HUES48 (cell line): ENCODE results near the gene LRP1B.

Experiments used
- H3K27ac ChIP-seq: one replicate; pipeline ENCODE4 v1.7.0; 2013; ENCODE audit warnings: low read depth, low read length, inconsistent platforms
- H3K27me3 ChIP-seq: 2 replicates; pipeline ENCODE4 v1.6.1; 2013; ENCODE audit warnings: mild to moderate bottlenecking, low read length; ENCODE audit not compliant: control insufficient read depth, insufficient read depth
- H3K36me3 ChIP-seq: 2 replicates; pipeline ENCODE4 v1.6.1; 2013; ENCODE audit warnings: low read length; ENCODE audit not compliant: control insufficient read depth, insufficient read depth
- H3K4me1 ChIP-seq: 2 replicates; pipeline ENCODE4 v1.6.1; 2013; ENCODE audit warnings: mild to moderate bottlenecking, low read length; ENCODE audit not compliant: control insufficient read depth, insufficient read depth
- H3K4me3 ChIP-seq: 2 replicates; pipeline ENCODE4 v1.5.1; 2013; ENCODE audit warnings: mild to moderate bottlenecking, low read depth, low read length
- H3K9ac ChIP-seq: 2 replicates; pipeline ENCODE4 v1.6.1; 2013; ENCODE audit warnings: mild to moderate bottlenecking, low read depth, low read length, moderate library complexity
- H3K9me3 ChIP-seq: 2 replicates; pipeline ENCODE4 v1.6.1; 2013; ENCODE audit warnings: low read length; ENCODE audit not compliant: control insufficient read depth, insufficient read depth

The LRP1B gene

DNA sequence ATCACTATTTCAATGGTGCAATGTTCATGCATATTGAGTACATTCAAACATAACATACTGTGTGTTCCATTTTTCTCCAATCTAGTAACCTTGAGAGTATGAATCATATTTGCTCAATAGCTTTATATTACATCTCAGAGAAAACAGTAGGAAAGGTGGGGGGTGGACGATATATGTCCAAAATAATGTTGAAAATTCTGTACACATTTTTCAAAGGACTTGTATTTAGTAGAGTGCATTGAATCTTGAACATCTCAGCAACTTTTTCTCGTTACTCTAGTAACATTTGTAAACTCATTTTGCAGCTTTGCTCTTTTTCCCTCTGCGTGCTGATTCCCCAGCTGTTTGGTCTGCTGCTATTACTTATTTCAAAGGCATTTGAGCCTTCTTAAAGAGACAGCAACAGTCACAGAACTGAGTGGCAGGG is 1487.0 kb downstream of the LRP1B start:
- Histone ChIP-seq H3K9ac (no peak overlapping the region), H3K27ac (no peak overlapping the region), H3K36me3 (no peaks in the 10 kb centered on the region), H3K9me3 (no peaks in the 10 kb centered on the region), H3K4me1 (no peaks in the 10 kb centered on the region), H3K4me3 (no peak overlapping the region), H3K27me3 (no peaks in the 10 kb centered on the region)

DNA sequence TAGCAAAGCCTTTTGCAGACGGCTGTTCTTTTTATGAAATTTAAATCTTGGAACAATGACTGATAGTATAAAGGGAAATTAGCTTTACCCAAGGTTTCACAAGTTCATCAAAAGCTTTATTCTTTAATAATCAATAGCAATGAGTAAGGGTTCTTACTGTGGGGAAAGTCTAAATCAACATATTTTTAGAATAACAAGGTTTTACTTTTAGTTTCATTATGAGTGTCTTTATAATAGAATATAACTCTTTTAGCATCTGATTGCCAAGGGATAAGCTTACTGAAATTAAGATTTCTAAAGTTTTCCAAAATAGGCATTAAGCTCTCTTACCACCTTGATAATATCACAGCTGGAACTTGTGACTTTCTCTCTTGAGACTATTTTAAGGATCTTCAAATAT is 1489.7 kb downstream of the LRP1B start:
- Histone ChIP-seq H3K36me3 (no peaks in the 10 kb centered on the region), H3K4me3 (no peak overlapping the region), H3K4me1 (no peaks in the 10 kb centered on the region), H3K27me3 (no peaks in the 10 kb centered on the region), H3K9me3 (no peaks in the 10 kb centered on the region), H3K9ac (no peak overlapping the region), H3K27ac (no peak overlapping the region)

DNA sequence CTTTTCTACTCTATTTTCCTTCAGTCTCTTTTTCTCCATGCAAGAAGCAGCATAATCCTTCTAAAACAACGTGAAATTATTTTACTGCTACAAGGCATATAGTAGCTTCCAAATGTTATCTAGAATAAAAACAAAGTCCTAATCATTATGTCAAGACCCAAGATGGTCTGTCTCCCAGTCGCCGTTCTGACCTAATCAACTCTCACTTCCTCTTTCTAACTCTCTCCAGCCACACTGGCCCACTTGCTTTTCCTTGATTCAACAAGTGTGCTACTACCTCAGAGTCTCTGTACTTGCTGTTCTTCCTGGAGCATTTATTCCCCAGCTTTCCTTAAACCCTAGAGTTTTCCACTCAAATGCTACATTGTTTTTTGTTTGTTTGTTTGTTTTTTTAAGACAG is 1491.2 kb downstream of the LRP1B start:
- H3K27ac ChIP-seq, result no peak overlapping the region
- no peaks in the 10 kb centered on the region for H3K27me3 ChIP-seq
- no peak overlapping the region for H3K4me3 ChIP-seq
- no peaks in the 10 kb centered on the region for H3K9me3 ChIP-seq
- no peaks in the 10 kb centered on the region for H3K4me1 ChIP-seq
- H3K36me3 ChIP-seq, result no peaks in the 10 kb centered on the region
- no peak overlapping the region for H3K9ac ChIP-seq

DNA sequence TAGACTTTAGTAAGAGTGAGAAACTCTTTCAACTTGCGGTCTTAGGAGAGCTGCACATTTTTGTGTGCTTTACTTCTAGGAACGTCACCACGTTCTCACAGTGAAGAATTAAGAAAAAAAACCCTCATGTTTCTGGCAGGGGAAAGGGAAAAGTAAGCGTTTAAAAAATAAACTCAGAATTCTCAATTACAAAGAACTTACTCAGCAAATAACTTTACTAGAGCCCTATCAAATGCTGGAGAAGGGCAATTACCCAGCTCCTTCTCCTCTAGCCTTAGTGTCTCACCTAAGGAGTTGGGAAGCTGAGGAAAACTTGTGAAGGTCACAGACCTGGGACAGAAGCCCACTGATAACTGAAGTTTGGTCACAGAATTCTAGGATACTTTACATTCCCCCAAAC is 1500.3 kb downstream of the LRP1B start:
- no peaks in the 10 kb centered on the region for H3K36me3 ChIP-seq
- no peaks in the 10 kb centered on the region for H3K4me1 ChIP-seq
- H3K27me3 ChIP-seq, result no peaks in the 10 kb centered on the region
- no peaks in the 10 kb centered on the region for H3K9me3 ChIP-seq
- no peak overlapping the region for H3K27ac ChIP-seq
- no peak overlapping the region for H3K4me3 ChIP-seq
- no peak overlapping the region for H3K9ac ChIP-seq

DNA sequence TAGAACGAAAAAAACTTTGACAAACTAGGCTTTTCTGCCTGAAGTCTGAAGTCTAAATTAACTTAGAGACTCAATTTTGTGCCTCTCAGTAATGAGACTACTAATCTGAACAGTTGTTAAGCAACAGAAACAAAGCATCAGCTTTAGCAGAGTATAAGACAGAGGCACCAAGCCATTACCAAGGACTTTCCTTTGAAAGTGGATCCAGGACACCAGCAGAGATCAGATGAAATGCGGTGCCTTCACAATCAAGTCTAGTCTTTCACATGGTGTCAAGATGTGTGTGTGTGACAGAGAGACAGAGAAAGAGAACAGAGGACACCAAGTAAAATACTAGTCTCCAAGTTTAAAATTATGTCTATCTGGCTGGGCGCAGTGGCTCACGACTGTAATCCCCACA is 1502.9 kb downstream of the LRP1B start:
- Histone ChIP-seq H3K4me1 (no peaks in the 10 kb centered on the region), H3K9me3 (no peaks in the 10 kb centered on the region), H3K27me3 (no peaks in the 10 kb centered on the region)

DNA sequence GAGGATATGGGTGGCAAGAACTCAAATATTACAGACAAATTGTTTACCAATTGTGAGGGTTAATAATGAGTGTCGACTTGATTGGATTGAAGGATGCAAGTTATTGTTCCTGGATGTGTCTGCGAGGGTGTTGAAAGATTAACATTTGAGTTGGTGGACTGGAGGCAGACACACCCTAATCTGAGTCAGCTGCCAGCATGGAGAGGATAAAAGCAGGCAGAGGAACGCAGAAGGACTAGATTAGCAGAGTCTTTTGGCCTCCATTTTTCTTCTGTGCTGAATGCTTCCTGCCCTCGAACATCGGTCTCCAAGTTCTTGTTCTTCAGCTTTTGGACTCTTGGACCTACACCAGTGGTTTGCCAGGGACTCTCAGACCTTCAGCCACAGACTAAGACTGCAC is 1503.7 kb downstream of the LRP1B start:
- H3K36me3 ChIP-seq, result no peaks in the 10 kb centered on the region
- no peaks in the 10 kb centered on the region for H3K4me1 ChIP-seq
- H3K9me3 ChIP-seq, result no peaks in the 10 kb centered on the region
- no peak overlapping the region for H3K9ac ChIP-seq
- no peaks in the 10 kb centered on the region for H3K27me3 ChIP-seq
- no peak overlapping the region for H3K4me3 ChIP-seq
- no peak overlapping the region for H3K27ac ChIP-seq

More for the DNA sequence above, 1502.9 kb downstream of the LRP1B start:
- Histone ChIP-seq H3K9ac (no peak overlapping the region), H3K4me3 (no peak overlapping the region), H3K27ac (no peak overlapping the region), H3K36me3 (no peaks in the 10 kb centered on the region)

DNA sequence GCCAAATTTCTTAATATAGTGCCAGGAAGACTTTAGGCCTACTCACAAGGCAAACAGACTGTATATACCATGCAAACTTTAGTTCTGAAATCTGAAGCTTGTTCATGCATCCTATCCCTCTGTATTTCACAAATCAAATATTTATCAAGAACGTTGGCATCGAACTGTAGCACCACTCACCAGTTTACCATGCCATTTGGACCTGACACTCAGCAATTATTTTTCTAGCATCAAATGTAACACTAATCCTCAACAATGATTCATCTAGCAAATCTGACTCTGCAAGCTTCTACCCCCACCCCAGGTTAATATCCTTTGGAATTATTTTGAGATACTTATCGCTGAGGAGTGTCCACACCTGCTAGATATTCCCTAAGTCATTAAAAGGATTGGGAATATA is 1506.6 kb downstream of the LRP1B start:
- Histone ChIP-seq H3K36me3 (no peaks in the 10 kb centered on the region), H3K9ac (no peak overlapping the region), H3K4me3 (no peak overlapping the region), H3K27ac (no peak overlapping the region), H3K27me3 (no peaks in the 10 kb centered on the region), H3K4me1 (no peaks in the 10 kb centered on the region), H3K9me3 (no peaks in the 10 kb centered on the region)

DNA sequence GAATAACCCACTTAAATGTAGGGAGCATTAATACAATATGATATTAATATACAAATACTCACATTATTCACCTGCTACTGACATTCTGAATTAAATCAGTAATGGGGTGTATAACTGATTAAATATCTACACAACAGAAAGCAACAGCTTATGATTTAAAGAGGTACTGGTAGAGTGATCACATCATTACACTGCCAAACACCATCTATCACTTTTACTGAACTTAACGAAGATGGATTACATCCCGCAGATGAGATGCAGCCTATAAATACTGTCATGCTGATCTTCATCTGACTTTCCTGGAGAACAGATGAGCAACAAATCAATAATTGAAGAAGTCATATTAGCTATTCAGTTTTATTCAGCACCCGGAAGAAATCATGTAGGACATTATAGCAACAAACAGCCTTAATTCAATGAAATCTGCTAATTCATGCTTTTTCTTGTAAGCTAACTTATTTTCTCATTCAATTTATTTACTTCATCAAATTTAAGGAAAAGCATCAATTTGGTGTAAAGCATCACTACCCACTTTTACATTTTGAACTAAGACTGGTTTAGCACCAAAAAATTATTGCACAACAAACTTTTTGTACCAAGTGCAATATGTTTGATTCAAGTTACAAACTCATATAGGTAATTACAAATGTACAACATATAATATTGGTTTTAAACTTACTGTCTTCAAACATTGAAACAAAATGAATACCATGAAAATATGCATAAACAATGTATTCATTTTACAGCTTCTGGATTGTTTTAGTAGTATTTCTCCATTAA is 1509.0 kb downstream of the LRP1B start:
- Histone ChIP-seq H3K9me3 (no peaks in the 10 kb centered on the region), H3K9ac (no peak overlapping the region), H3K27me3 (no peaks in the 10 kb centered on the region), H3K4me1 (no peaks in the 10 kb centered on the region), H3K36me3 (no peaks in the 10 kb centered on the region), H3K27ac (no peak overlapping the region), H3K4me3 (no peak overlapping the region)

DNA sequence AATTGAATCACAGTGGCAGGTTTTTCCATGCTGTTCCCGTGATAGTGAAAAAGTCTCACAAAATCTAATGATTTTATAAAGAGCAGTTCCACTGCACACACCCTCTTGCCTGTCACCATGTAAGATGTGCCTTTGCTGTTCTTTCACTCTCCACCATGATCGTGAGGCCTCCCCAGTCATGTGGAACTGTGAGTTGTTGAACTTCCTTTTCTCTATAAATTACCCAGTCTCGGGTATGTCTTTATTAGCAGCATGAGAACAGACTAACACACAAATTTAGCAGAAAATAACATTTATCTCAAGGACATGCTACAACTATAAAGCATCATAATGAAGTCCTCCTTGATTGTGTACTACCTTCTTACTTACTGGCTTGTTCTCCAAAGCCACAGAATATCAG is 1526.0 kb downstream of the LRP1B start:
- no peaks in the 10 kb centered on the region for H3K4me1 ChIP-seq
- H3K4me3 ChIP-seq, result no peak overlapping the region
- no peaks in the 10 kb centered on the region for H3K9me3 ChIP-seq
- no peak overlapping the region for H3K27ac ChIP-seq
- H3K27me3 ChIP-seq, result no peaks in the 10 kb centered on the region
- no peak overlapping the region for H3K9ac ChIP-seq
- H3K36me3 ChIP-seq, result no peaks in the 10 kb centered on the region

DNA sequence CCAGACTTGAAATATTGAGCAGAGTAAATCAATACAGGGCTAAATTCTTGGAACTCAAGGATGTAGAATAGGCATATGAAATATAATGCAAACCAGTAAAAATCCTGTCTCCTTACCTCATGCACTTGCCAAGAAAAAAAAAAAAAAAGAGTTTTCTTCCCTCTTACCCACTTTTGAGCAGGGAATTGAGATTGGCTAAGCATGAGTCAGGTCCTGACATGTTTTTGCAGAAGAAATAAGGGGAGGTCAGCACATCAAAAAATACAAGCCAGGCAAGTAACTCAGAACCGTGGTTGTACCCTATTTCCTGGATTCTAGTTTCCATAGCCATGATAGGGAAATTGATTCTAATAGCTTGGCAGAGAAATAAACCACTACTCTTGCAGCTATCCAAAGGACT is 1526.7 kb downstream of the LRP1B start:
- H3K27me3 ChIP-seq, result no peaks in the 10 kb centered on the region
- H3K4me1 ChIP-seq, result no peaks in the 10 kb centered on the region
- H3K4me3 ChIP-seq, result no peak overlapping the region
- no peak overlapping the region for H3K9ac ChIP-seq
- H3K36me3 ChIP-seq, result no peaks in the 10 kb centered on the region
- no peaks in the 10 kb centered on the region for H3K9me3 ChIP-seq
- H3K27ac ChIP-seq, result no peak overlapping the region

DNA sequence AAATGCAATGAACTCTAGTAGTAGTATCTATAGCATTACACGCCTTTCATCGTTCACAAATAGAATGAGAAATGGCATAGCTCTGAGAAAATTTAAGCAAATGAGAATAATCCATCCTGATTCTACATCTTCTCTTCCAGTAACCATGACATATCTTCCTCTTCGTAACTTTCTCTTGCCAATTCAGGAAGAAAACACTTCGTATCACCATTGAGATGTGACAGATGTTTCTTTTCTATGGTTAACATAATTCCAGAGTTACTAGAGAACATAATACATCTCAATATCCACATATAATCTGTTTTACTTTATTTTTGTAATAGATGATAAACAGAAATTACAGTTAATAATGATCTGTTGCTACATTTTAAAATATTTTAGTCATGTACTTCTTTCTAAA is 1527.4 kb downstream of the LRP1B start:
- no peaks in the 10 kb centered on the region for H3K27me3 ChIP-seq
- no peaks in the 10 kb centered on the region for H3K9me3 ChIP-seq
- H3K36me3 ChIP-seq, result no peaks in the 10 kb centered on the region
- no peak overlapping the region for H3K27ac ChIP-seq
- no peaks in the 10 kb centered on the region for H3K4me1 ChIP-seq
- no peak overlapping the region for H3K4me3 ChIP-seq
- no peak overlapping the region for H3K9ac ChIP-seq
